Measurements from ENCODE around the gene STAG2. TPM values are rescaled to one million over a fixed set of nuclear protein-coding genes. Genes with fewer than 3 reads are reported as not detected.
"Not testable (repeated sequence)": the region's sequence is repeated elsewhere in the genome, so short reads cannot be mapped to it uniquely, and the experiment has no call there.

The STAG2 gene
- 117 TPM in 2 replicates for total RNA-seq

GRCh38 chrX:123961268-123962005 lies at the start of gene STAG2:
Gene STAG2 (plus strand): TSS chrX:123961706. CDS start chrX:124022628, 60,922 bp downstream.
- H3K36me3 Mint-ChIP-seq (ENCODE audit: low read depth) = peaks cover 7% of the 10 kb centered on the region
- peaks cover 40% of the 10 kb centered on the region for H3K4me1 Mint-ChIP-seq (ENCODE audit: low read depth)
- peaks cover 2% of the 10 kb centered on the region for H3K27me3 Mint-ChIP-seq (ENCODE audit: insufficient read depth)
- peak; percentile 34 for DNase-seq (ENCODE audit: low spot score)
- peak within 1 kb of the TSS; percentile 98 for H3K27ac Mint-ChIP-seq
- H3K4me3 Mint-ChIP-seq = peak within 1 kb of the TSS; percentile 95
- intact Hi-C loops (cut with micrococcal nuclease) = loop anchor here (1.0 to 5.0 kb wide), 6 partner anchors 57 to 1336 kb away; no protein-coding TSS in a partner anchor
- H3K9me3 Mint-ChIP-seq = no peaks in the 10 kb centered on the region

GRCh38 chrX:123917069-123917468 lies 44.4 kb upstream of the STAG2 start:
- Mint-ChIP-seq H3K4me1 (ENCODE audit: low read depth) (no peaks in the 10 kb centered on the region), H3K27me3 (ENCODE audit: insufficient read depth) (no peaks in the 10 kb centered on the region), H3K4me3 (no peak overlapping the region), H3K9me3 (no peaks in the 10 kb centered on the region), H3K36me3 (ENCODE audit: low read depth) (no peaks in the 10 kb centered on the region), H3K27ac (no peak overlapping the region)
- DNase-seq (ENCODE audit: low spot score) = no peak
- intact Hi-C loops (cut with micrococcal nuclease) = no loop called here

GRCh38 chrX:123918106-123918721 lies 43.3 kb upstream of the STAG2 start:
- no peaks in the 10 kb centered on the region for H3K36me3 Mint-ChIP-seq (ENCODE audit: low read depth)
- no peak overlapping the region for H3K27ac Mint-ChIP-seq
- no peaks in the 10 kb centered on the region for H3K27me3 Mint-ChIP-seq (ENCODE audit: insufficient read depth)
- intact Hi-C loops (cut with micrococcal nuclease) = no loop called here
- H3K4me3 Mint-ChIP-seq = no peak overlapping the region
- H3K9me3 Mint-ChIP-seq = no peaks in the 10 kb centered on the region
- no peaks in the 10 kb centered on the region for H3K4me1 Mint-ChIP-seq (ENCODE audit: low read depth)
- no peak for DNase-seq (ENCODE audit: low spot score)

GRCh38 chrX:123920105-123920785 lies 41.3 kb upstream of the STAG2 start:
- H3K4me1 Mint-ChIP-seq (ENCODE audit: low read depth) = no peaks in the 10 kb centered on the region
- H3K27ac Mint-ChIP-seq = no peak overlapping the region
- no peaks in the 10 kb centered on the region for H3K36me3 Mint-ChIP-seq (ENCODE audit: low read depth)
- DNase-seq (ENCODE audit: low spot score) = no peak
- H3K4me3 Mint-ChIP-seq = no peak overlapping the region
- H3K9me3 Mint-ChIP-seq = no peaks in the 10 kb centered on the region
- intact Hi-C loops (cut with micrococcal nuclease) = no loop called here
- H3K27me3 Mint-ChIP-seq (ENCODE audit: insufficient read depth) = no peaks in the 10 kb centered on the region

GRCh38 chrX:123923211-123923610 lies 38.3 kb upstream of the STAG2 start:
- H3K36me3 Mint-ChIP-seq (ENCODE audit: low read depth) = no peaks in the 10 kb centered on the region

GRCh38 chrX:123924186-123924585 lies 37.3 kb upstream of the STAG2 start:
- H3K4me1 Mint-ChIP-seq (ENCODE audit: low read depth) = no peaks in the 10 kb centered on the region
- H3K27me3 Mint-ChIP-seq (ENCODE audit: insufficient read depth) = no peaks in the 10 kb centered on the region
- DNase-seq (ENCODE audit: low spot score) = no peak
- H3K36me3 Mint-ChIP-seq (ENCODE audit: low read depth) = no peaks in the 10 kb centered on the region
- intact Hi-C loops (cut with micrococcal nuclease) = no loop called here
- no peaks in the 10 kb centered on the region for H3K9me3 Mint-ChIP-seq
- H3K27ac Mint-ChIP-seq = no peak overlapping the region
- no peak overlapping the region for H3K4me3 Mint-ChIP-seq

More at GRCh38 chrX:123923211-123923610, 38.3 kb upstream of the STAG2 start:
- no peak overlapping the region for H3K4me3 Mint-ChIP-seq
- no peak for DNase-seq (ENCODE audit: low spot score)
- no peaks in the 10 kb centered on the region for H3K9me3 Mint-ChIP-seq
- no peaks in the 10 kb centered on the region for H3K4me1 Mint-ChIP-seq (ENCODE audit: low read depth)
- no peaks in the 10 kb centered on the region for H3K27me3 Mint-ChIP-seq (ENCODE audit: insufficient read depth)
- no peak overlapping the region for H3K27ac Mint-ChIP-seq
- intact Hi-C loops (cut with micrococcal nuclease) = no loop called here

- no peak for DNase-seq (ENCODE audit: low spot score)
- H3K27me3 Mint-ChIP-seq (ENCODE audit: insufficient read depth) = no peaks in the 10 kb centered on the region
- intact Hi-C loops (cut with micrococcal nuclease) = no loop called here
- no peaks in the 10 kb centered on the region for H3K4me1 Mint-ChIP-seq (ENCODE audit: low read depth)
- H3K36me3 Mint-ChIP-seq (ENCODE audit: low read depth) = no peaks in the 10 kb centered on the region
- H3K27ac Mint-ChIP-seq = no peak overlapping the region
- no peaks in the 10 kb centered on the region for H3K9me3 Mint-ChIP-seq
- H3K4me3 Mint-ChIP-seq = no peak overlapping the region
These were observed 33.7 kb upstream of the STAG2 start for GRCh38 chrX:123927845-123928244.

- H3K4me1 Mint-ChIP-seq (ENCODE audit: low read depth); H3K4me3 Mint-ChIP-seq; H3K27me3 Mint-ChIP-seq (ENCODE audit: insufficient read depth); H3K27ac Mint-ChIP-seq; H3K36me3 Mint-ChIP-seq (ENCODE audit: low read depth); intact Hi-C loops (cut with micrococcal nuclease); H3K9me3 Mint-ChIP-seq; DNase-seq (ENCODE audit: low spot score): not testable (repeated sequence)
These were observed 29.5 kb upstream of the STAG2 start for GRCh38 chrX:123932055-123932454.

- DNase-seq (ENCODE audit: low spot score) = no peak
- Mint-ChIP-seq H3K27ac (no peak overlapping the region), H3K9me3 (no peaks in the 10 kb centered on the region), H3K4me3 (no peak overlapping the region), H3K36me3 (ENCODE audit: low read depth) (no peaks in the 10 kb centered on the region), H3K27me3 (ENCODE audit: insufficient read depth) (no peaks in the 10 kb centered on the region), H3K4me1 (ENCODE audit: low read depth) (no peaks in the 10 kb centered on the region)
- intact Hi-C loops (cut with micrococcal nuclease) = no loop called here
These were observed 18.4 kb upstream of the STAG2 start for GRCh38 chrX:123943074-123943473.

- no peak overlapping the region for H3K27ac Mint-ChIP-seq
- intact Hi-C loops (cut with micrococcal nuclease) = no loop called here
- H3K36me3 Mint-ChIP-seq (ENCODE audit: low read depth) = no peaks in the 10 kb centered on the region
- H3K4me3 Mint-ChIP-seq = no peak overlapping the region
- no peak for DNase-seq (ENCODE audit: low spot score)
- H3K9me3 Mint-ChIP-seq = no peaks in the 10 kb centered on the region
- no peaks in the 10 kb centered on the region for H3K4me1 Mint-ChIP-seq (ENCODE audit: low read depth)
- no peaks in the 10 kb centered on the region for H3K27me3 Mint-ChIP-seq (ENCODE audit: insufficient read depth)
These were observed 18.0 kb upstream of the STAG2 start for GRCh38 chrX:123943488-123943887.

GRCh38 chrX:123949846-123950245 lies 11.7 kb upstream of the STAG2 start:
- Mint-ChIP-seq H3K9me3 (no peaks in the 10 kb centered on the region), H3K36me3 (ENCODE audit: low read depth) (no peaks in the 10 kb centered on the region), H3K4me1 (ENCODE audit: low read depth) (no peaks in the 10 kb centered on the region), H3K4me3 (no peak overlapping the region), H3K27me3 (ENCODE audit: insufficient read depth) (no peaks in the 10 kb centered on the region), H3K27ac (no peak overlapping the region)
- intact Hi-C loops (cut with micrococcal nuclease) = no loop called here
- no peak for DNase-seq (ENCODE audit: low spot score)

GRCh38 chrX:123959281-123960063 lies 2.0 kb upstream of the STAG2 start:
- Mint-ChIP-seq H3K9me3 (no peaks in the 10 kb centered on the region), H3K4me1 (ENCODE audit: low read depth) (peaks cover 23% of the 10 kb centered on the region), H3K4me3 (peak overlapping the region; percentile 95), H3K27ac (peak overlapping the region; percentile 98), H3K27me3 (ENCODE audit: insufficient read depth) (peaks cover 2% of the 10 kb centered on the region), H3K36me3 (ENCODE audit: low read depth) (peaks cover 4% of the 10 kb centered on the region)
- DNase-seq (ENCODE audit: low spot score) = peak; percentile 1
- intact Hi-C loops (cut with micrococcal nuclease) = loop anchor here (1.0 to 5.0 kb wide), 7 partner anchors 17 to 1338 kb away; partner anchors contain the start of gene XIAP
